Measurements from ENCODE around the gene UGT1A4. TPM values are rescaled to one million over a fixed set of nuclear protein-coding genes. Genes with fewer than 3 reads are reported as not detected.
"Not testable (repeated sequence)": the region's sequence is repeated elsewhere in the genome, so short reads cannot be mapped to it uniquely, and the experiment has no call there.

Gene UGT1A4
- polyA plus RNA-seq, 3 donors = not detected

DNA sequence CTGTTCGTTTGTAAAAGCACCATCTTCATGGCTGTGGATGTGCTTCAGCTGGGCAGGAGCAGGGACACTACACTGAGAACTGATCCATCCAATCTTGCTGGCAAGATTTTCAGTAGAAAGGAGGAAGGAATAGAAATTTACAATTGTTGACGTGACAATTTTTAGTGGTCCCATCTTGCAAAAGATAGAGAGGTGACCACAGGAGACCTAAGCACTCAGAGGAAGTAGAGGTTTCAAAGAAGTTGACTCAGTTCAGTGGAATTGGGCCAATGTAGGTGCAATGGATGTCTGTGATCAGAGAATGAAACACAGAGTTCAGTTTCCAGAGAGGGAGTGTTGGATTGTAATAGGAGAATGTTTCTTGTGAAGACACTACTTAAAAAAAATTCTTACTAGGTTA lies 4.4 kb upstream of the UGT1A4 start:
- no peaks in the 10 kb centered on the region for H3K4me1 ChIP-seq (ENCODE audit: control insufficient read depth in 1 of 2, insufficient read depth in 2 of 2, low read length in 2 of 2)
- no peaks in the 10 kb centered on the region for H3K36me3 ChIP-seq (replicated peaks in 1 of 2; ENCODE audit: control insufficient read depth in 1 of 2, insufficient read depth in 2 of 2, low read length in 2 of 2)
- H3K4me2 ChIP-seq (replicated peaks; ENCODE audit: extremely low read depth, low read length, poor library complexity, severe bottlenecking) = no peak overlapping the region
- no peak overlapping the region for H2AFZ ChIP-seq (ENCODE audit: insufficient read depth, low read depth, low read length, poor library complexity, severe bottlenecking)
- no peak overlapping the region for H3K27ac ChIP-seq (ENCODE audit: low read depth in 1 of 2, low read length in 2 of 2)
- no peaks in the 10 kb centered on the region for H3K4me1 Mint-ChIP-seq
- no peak for DNase-seq
- no peak overlapping the region for H3K4me3 Mint-ChIP-seq
- intact Hi-C loops (cut with micrococcal nuclease) = no loop called here
- peaks cover 0 to 2% (median 0%) of the 10 kb centered on the region in 7 donors for H3K9me3 Mint-ChIP-seq
- H4K20me1 ChIP-seq (ENCODE audit: insufficient read depth, low read length) = no peaks in the 10 kb centered on the region
- no peak overlapping the region for H3K9ac ChIP-seq (ENCODE audit: insufficient read depth, low read length, poor library complexity, severe bottlenecking)
- H3K27me3 ChIP-seq (ENCODE audit: control insufficient read depth in 2 of 2, insufficient read depth in 2 of 2, low read length in 2 of 2) = no peaks in the 10 kb centered on the region
- H3K4me3 ChIP-seq (replicated peaks in 1 of 3; ENCODE audit: low read depth in 2 of 3, low read length in 3 of 3) = no peak overlapping the region
- peaks cover 2 to 10% (median 10%) of the 10 kb centered on the region in 3 donors for H3K27me3 Mint-ChIP-seq (ENCODE audit: low read depth in 3 of 3)
- 53% methylated on average over 2 of the region's 2 CpGs for WGBS (ENCODE audit: insufficient coverage)
- no peaks in the 10 kb centered on the region for H3K9me3 ChIP-seq (replicated peaks in 1 of 2; ENCODE audit: control insufficient read depth in 1 of 2, insufficient read depth in 1 of 2, low read length in 2 of 2)
- no peaks in the 10 kb centered on the region for H3K79me2 ChIP-seq (ENCODE audit: insufficient read depth, low read length)
- H3K36me3 Mint-ChIP-seq = no peaks in the 10 kb centered on the region
- no peak overlapping the region for H3K27ac Mint-ChIP-seq
- TF ChIP-seq, protein P1, sequence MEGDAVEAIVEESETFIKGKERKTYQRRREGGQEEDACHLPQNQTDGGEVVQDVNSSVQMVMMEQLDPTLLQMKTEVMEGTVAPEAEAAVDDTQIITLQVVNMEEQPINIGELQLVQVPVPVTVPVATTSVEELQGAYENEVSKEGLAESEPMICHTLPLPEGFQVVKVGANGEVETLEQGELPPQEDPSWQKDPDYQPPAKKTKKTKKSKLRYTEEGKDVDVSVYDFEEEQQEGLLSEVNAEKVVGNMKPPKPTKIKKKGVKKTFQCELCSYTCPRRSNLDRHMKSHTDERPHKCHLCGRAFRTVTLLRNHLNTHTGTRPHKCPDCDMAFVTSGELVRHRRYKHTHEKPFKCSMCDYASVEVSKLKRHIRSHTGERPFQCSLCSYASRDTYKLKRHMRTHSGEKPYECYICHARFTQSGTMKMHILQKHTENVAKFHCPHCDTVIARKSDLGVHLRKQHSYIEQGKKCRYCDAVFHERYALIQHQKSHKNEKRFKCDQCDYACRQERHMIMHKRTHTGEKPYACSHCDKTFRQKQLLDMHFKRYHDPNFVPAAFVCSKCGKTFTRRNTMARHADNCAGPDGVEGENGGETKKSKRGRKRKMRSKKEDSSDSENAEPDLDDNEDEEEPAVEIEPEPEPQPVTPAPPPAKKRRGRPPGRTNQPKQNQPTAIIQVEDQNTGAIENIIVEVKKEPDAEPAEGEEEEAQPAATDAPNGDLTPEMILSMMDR (IDR thresholded peaks at IDR 0.05) = no peak

DNA sequence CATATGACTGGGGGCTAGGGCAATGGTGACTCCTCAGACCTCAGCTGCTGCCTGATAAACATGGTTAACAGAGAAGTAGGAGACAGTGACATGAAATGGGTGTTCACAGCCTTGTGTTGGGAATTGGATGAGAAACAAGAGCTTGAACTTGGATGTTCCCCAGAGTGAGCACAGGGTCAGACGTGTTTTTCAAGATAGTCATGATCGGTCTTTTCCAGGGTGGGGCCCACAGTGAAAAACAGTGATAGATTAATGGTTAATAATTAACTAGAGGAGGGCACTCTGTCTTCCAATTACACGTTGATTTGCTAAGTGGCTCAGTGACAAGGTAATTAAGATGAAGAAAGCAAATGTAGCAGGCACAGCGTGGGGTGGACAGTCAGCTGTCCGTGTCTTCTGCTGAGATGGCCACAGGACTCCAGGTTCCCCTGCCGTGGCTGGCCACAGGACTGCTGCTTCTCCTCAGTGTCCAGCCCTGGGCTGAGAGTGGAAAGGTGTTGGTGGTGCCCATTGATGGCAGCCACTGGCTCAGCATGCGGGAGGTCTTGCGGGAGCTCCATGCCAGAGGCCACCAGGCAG lies 10.3 kb downstream of the UGT1A4 start, which contains the start of gene UGT1A3:
UGT1A3 (plus strand) TSS at position 320 of the 579 bp plus-strand sequence; CDS start at position 405, 85 bp downstream.
- Mint-ChIP-seq H3K36me3 (no peaks in the 10 kb centered on the region), H3K4me1 (no peaks in the 10 kb centered on the region), H3K9me3 (peaks cover 0 to 2% (median 0%) of the 10 kb centered on the region in 7 donors), H3K27ac (peak within 1 kb of the TSS in 1 of 7 donors; percentile 25), H3K4me3 (no peak within 1 kb of the TSS), H3K27me3 (ENCODE audit: low read depth in 3 of 3) (peaks cover 2 to 8% (median 5%) of the 10 kb centered on the region in 3 donors)
- intact Hi-C loops (cut with micrococcal nuclease) = no loop called here
- Histone ChIP-seq H3K79me2 (ENCODE audit: insufficient read depth, low read length) (no peaks in the 10 kb centered on the region), H3K4me1 (ENCODE audit: control insufficient read depth in 1 of 2, insufficient read depth in 2 of 2, low read length in 2 of 2) (no peaks in the 10 kb centered on the region), H3K27ac (ENCODE audit: low read depth in 1 of 2, low read length in 2 of 2) (no peak within 1 kb of the TSS), H3K4me2 (replicated peaks; ENCODE audit: extremely low read depth, low read length, poor library complexity, severe bottlenecking) (no peak within 1 kb of the TSS), H3K9ac (ENCODE audit: insufficient read depth, low read length, poor library complexity, severe bottlenecking) (no peak within 1 kb of the TSS), H2AFZ (ENCODE audit: insufficient read depth, low read depth, low read length, poor library complexity, severe bottlenecking) (no peak within 1 kb of the TSS), H3K27me3 (ENCODE audit: control insufficient read depth in 2 of 2, insufficient read depth in 2 of 2, low read length in 2 of 2) (no peaks in the 10 kb centered on the region), H3K36me3 (replicated peaks in 1 of 2; ENCODE audit: control insufficient read depth in 1 of 2, insufficient read depth in 2 of 2, low read length in 2 of 2) (no peaks in the 10 kb centered on the region), H3K4me3 (replicated peaks in 1 of 3; ENCODE audit: low read depth in 2 of 3, low read length in 3 of 3) (no peak within 1 kb of the TSS), H4K20me1 (ENCODE audit: insufficient read depth, low read length) (no peaks in the 10 kb centered on the region), H3K9me3 (replicated peaks in 1 of 2; ENCODE audit: control insufficient read depth in 1 of 2, insufficient read depth in 1 of 2, low read length in 2 of 2) (no peaks in the 10 kb centered on the region)
- TF ChIP-seq, protein P1 (IDR thresholded peaks at IDR 0.05) = no peak
- 90% methylated on average over 6 of the region's 8 CpGs for WGBS (ENCODE audit: insufficient coverage)
- DNase-seq = no peak

DNA sequence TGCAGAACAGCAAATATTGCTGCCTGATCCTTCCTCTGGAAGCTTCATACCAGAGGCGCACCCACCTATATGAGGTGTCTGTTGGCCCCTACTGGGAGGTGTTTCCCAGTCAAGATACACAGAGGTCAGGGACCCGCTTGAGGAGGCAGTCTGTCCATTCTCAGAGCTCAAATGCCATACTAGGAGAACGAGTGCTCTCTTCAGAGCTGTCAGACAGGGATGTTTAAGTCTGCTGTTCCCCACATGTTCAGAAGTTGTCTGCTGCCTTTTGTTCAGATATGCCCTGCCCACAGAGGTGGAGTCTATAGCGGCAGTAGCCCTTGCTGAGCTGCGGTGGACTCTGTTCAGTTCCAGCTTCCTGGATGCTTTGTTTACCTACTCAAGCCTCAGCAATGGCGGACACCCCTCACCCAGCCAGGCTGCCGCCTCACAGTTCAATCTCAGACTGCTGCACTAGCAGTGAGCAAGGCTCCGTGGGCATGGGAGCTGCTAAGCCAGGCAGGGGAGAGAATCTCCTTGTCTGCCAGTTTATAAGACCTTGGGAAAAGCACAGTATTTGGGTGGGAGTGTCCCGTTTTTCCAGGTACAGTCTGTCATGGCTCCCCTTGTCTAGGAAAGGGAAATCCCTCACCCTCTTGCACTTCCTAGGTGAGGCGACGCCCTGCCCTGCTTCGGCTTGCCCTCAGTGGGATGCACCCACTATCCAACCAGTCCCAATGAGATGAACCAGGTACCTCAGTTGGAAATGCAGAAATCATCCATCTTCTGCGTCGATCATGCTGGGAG lies 18.5 kb downstream of the UGT1A4 start:
- 88% methylated on average over 12 of the region's 14 CpGs for WGBS (ENCODE audit: insufficient coverage)
- DNase-seq; H2AFZ ChIP-seq (ENCODE audit: insufficient read depth, low read depth, low read length, poor library complexity, severe bottlenecking); H3K27ac ChIP-seq (ENCODE audit: low read depth in 1 of 2, low read length in 2 of 2); H3K4me3 ChIP-seq (replicated peaks in 1 of 3; ENCODE audit: low read depth in 2 of 3, low read length in 3 of 3); H3K79me2 ChIP-seq (ENCODE audit: insufficient read depth, low read length); H3K9ac ChIP-seq (ENCODE audit: insufficient read depth, low read length, poor library complexity, severe bottlenecking); H3K27me3 Mint-ChIP-seq (ENCODE audit: low read depth in 3 of 3); H3K9me3 Mint-ChIP-seq; H3K4me1 Mint-ChIP-seq; H3K4me1 ChIP-seq (ENCODE audit: control insufficient read depth in 1 of 2, insufficient read depth in 2 of 2, low read length in 2 of 2); H3K27ac Mint-ChIP-seq; H4K20me1 ChIP-seq (ENCODE audit: insufficient read depth, low read length); H3K27me3 ChIP-seq (ENCODE audit: control insufficient read depth in 2 of 2, insufficient read depth in 2 of 2, low read length in 2 of 2); H3K36me3 Mint-ChIP-seq; intact Hi-C loops (cut with micrococcal nuclease); H3K36me3 ChIP-seq (replicated peaks in 1 of 2; ENCODE audit: control insufficient read depth in 1 of 2, insufficient read depth in 2 of 2, low read length in 2 of 2); H3K4me3 Mint-ChIP-seq; H3K4me2 ChIP-seq (replicated peaks; ENCODE audit: extremely low read depth, low read length, poor library complexity, severe bottlenecking); H3K9me3 ChIP-seq (replicated peaks in 1 of 2; ENCODE audit: control insufficient read depth in 1 of 2, insufficient read depth in 1 of 2, low read length in 2 of 2): not testable (repeated sequence)

Data from CD14-positive monocyte (primary cell).